Smooth muscle cell of the umbilical artery (primary cell): ENCODE results near the gene OR1M1. TPM values are rescaled to one million over a fixed set of nuclear protein-coding genes. Genes with fewer than 3 reads are reported as not detected.

Source experiments
- total RNA-seq: library from RNA; depleted of rRNA; stranded (reverse); fragments of >200 nt; gene quantifications from 2 replicates; pipeline ENCODE4 v1.2.3, GENCODE V29; 2014

The OR1M1 gene, protein sequence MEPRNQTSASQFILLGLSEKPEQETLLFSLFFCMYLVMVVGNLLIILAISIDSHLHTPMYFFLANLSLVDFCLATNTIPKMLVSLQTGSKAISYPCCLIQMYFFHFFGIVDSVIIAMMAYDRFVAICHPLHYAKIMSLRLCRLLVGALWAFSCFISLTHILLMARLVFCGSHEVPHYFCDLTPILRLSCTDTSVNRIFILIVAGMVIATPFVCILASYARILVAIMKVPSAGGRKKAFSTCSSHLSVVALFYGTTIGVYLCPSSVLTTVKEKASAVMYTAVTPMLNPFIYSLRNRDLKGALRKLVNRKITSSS
- total RNA-seq: not detected in 2 replicates

GRCh38 chr19:9086761-9087160 lies at the start of gene OR1M1:
Gene OR1M1, plus strand, starts transcription at chr19:9087061. Its CDS starts 6,184 bp downstream, at chr19:9093245.

DNA sequence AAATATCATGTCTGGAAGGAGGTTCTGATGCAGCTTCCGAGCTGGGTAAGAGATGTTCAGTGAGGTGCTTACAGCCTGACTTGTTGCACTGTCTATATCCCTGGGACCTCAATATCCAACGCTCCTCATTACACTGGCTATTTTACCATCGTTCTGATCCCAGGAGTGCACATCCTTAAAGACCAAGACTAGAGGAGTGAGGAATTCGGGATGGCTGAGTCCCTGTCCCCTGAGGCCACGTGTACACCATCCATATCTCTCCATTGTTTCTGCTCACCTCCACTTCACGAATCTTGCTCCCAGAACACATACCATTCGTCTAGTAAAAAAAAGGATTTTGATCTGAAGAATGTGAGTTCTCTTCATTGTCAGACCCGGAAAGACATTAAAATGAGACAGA lies 20.5 kb downstream of the OR1M1 start, which contains the start of gene OR7G2:
OR7G2 (minus strand) TSS at position 101 of the 400 bp plus-strand sequence. CDS start 4,232 bp downstream, outside the sequence.

DNA sequence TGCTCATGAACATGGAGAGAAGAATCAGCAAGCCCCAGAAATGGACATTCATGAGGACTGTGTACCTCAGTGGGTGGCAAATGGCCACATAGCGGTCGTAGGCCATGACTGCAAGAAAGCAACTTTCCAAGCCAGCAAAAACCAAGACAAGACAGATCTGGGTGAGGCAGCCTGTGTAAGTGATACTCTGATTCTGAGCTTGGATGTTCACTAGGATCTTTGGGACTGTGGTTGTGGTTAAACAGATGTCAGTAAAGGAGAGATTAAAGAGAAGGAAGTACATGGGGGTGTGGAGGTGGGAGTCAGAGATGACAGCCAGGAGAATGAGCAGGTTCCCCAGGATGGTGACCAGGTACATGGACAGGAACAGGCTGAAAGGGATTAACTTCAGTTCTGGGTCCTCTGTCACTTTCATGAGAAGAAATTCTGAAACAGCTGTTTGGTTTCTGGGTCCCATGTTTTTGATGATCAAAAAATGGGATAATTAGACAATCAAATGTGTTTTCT lies 28.5 kb downstream of the OR1M1 start, which contains the start of gene OR7G1:
OR7G1 (minus strand) TSS at position 457 of the 507 bp plus-strand sequence; CDS start at position 457, 0 bp downstream.

GRCh38 chr19:9126900-9127405 lies 40.1 kb downstream of the OR1M1 start, which contains the start of gene OR7G3:
Gene OR7G3, minus strand, starts transcription at chr19:9126950. Its CDS starts 0 bp downstream, at chr19:9126950.

GRCh38 chr19:9140159-9140874 lies 53.5 kb downstream of the OR1M1 start, which contains the start of gene ZNF317:
Gene ZNF317, plus strand, starts transcription at chr19:9140397. Its CDS starts 15,620 bp downstream, at chr19:9156017.

Other genes with a start within 250 kb of the OR1M1 start
- not detected in 2 replicates for gene MUC16, start 76.7 kb upstream of the OR1M1 start, total RNA-seq
- gene OR7G2, start 20.4 kb downstream of the OR1M1 start, total RNA-seq: not detected in 2 replicates
- gene OR7G1, start 28.7 kb downstream of the OR1M1 start, total RNA-seq: not detected in 2 replicates
- gene OR7G3, start 39.9 kb downstream of the OR1M1 start, total RNA-seq: not detected in 2 replicates
- 13.1 and 17.1 TPM in 2 replicates for gene ZNF317, start 53.3 kb downstream of the OR1M1 start, total RNA-seq
- under 0.01 TPM in 1 of 2 replicates, not detected in the other for gene OR7D2, start 91.9 kb downstream of the OR1M1 start, total RNA-seq
- not detected in 2 replicates for gene OR7D4, start 132.5 kb downstream of the OR1M1 start, total RNA-seq
- not detected in 2 replicates for gene OR7E24, start 163.9 kb downstream of the OR1M1 start, total RNA-seq
- 15.4 and 19.0 TPM in 2 replicates for gene ZNF699, start 222.8 kb downstream of the OR1M1 start, total RNA-seq
- 9.2 and 13.7 TPM in 2 replicates for gene ZNF559, start 237.1 kb downstream of the OR1M1 start, total RNA-seq